ENCODE measurements around the gene TMEM248.
"Not testable (repeated sequence)": the region's sequence is repeated elsewhere in the genome, so short reads cannot be mapped to it uniquely, and the experiment has no call there.

GRCh38 chr7:66979013-66979412 lies 58.0 kb downstream of the TMEM248 start:
- not testable (repeated sequence) for TF ChIP-seq CTCF, POLR2A (IDR thresholded peaks at IDR 0.05)
